ENCODE measurements around the gene PRR16. TPM values are rescaled to one million over a fixed set of nuclear protein-coding genes. Genes with fewer than 3 reads are reported as not detected.

The PRR16 gene
- total RNA-seq, 6 donors from 2014 or later, result 1.7 to 5.2 (median 3.7) TPM

DNA sequence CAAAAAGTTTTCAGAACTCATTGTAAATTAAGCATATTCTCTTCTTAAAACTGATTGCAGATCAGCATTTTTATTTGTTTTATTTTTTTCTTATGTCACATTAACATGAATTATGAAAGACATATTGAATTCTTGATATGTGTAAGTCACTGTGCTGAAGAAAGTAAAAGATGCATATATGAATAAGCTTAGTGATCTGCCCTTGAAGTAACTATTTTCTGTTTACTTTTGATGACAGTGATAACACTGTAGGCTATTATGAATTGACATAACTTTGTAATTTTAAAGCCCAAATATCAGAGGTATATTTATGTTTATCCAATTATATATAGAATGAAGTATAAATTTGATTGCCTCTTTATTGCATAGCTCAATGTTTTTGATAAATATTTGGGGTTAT is 8.8 kb downstream of the PRR16 start:
- no peaks in the 10 kb centered on the region for H3K4me1 ChIP-seq
- TF ChIP-seq, protein P1, sequence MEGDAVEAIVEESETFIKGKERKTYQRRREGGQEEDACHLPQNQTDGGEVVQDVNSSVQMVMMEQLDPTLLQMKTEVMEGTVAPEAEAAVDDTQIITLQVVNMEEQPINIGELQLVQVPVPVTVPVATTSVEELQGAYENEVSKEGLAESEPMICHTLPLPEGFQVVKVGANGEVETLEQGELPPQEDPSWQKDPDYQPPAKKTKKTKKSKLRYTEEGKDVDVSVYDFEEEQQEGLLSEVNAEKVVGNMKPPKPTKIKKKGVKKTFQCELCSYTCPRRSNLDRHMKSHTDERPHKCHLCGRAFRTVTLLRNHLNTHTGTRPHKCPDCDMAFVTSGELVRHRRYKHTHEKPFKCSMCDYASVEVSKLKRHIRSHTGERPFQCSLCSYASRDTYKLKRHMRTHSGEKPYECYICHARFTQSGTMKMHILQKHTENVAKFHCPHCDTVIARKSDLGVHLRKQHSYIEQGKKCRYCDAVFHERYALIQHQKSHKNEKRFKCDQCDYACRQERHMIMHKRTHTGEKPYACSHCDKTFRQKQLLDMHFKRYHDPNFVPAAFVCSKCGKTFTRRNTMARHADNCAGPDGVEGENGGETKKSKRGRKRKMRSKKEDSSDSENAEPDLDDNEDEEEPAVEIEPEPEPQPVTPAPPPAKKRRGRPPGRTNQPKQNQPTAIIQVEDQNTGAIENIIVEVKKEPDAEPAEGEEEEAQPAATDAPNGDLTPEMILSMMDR (IDR thresholded peaks at IDR 0.05), result no peak
- TF ChIP-seq POLR2AphosphoS5 (IDR thresholded peaks at IDR 0.05) (no peak), EP300 (IDR thresholded peaks at IDR 0.05) (no peak), POLR2A (IDR thresholded peaks at IDR 0.05) (no peak)
- DNase-seq (no peak), ATAC-seq (ENCODE audit: low FRiP score in 2 of 2) (no peak)
- H3K9me3 ChIP-seq, result no peaks in the 10 kb centered on the region
- H3K4me3 ChIP-seq, result no peak overlapping the region
- H3K27ac ChIP-seq, result no peak overlapping the region
- no peaks in the 10 kb centered on the region for H3K27me3 ChIP-seq
- no peaks in the 10 kb centered on the region for H3K36me3 ChIP-seq

GRCh38 chr5:120473332-120473731 is 9.2 kb downstream of the PRR16 start:
- no peaks in the 10 kb centered on the region for H3K36me3 ChIP-seq
- no peak overlapping the region for H3K4me3 ChIP-seq
- H3K27ac ChIP-seq, result no peak overlapping the region
- DNase-seq, result no peak
- H3K9me3 ChIP-seq, result no peaks in the 10 kb centered on the region
- no peak for TF ChIP-seq EP300 (IDR thresholded peaks at IDR 0.05)
- no peak for TF ChIP-seq POLR2AphosphoS5 (IDR thresholded peaks at IDR 0.05)
- TF ChIP-seq POLR2A (IDR thresholded peaks at IDR 0.05), result no peak
- TF ChIP-seq, protein P1 (IDR thresholded peaks at IDR 0.05), result no peak
- ATAC-seq (ENCODE audit: low FRiP score in 2 of 2), result no peak
- H3K4me1 ChIP-seq, result no peaks in the 10 kb centered on the region
- H3K27me3 ChIP-seq, result no peaks in the 10 kb centered on the region
- 70 to 74% methylated on average over 2 of the region's 2 CpGs for WGBS, 2 donors

DNA sequence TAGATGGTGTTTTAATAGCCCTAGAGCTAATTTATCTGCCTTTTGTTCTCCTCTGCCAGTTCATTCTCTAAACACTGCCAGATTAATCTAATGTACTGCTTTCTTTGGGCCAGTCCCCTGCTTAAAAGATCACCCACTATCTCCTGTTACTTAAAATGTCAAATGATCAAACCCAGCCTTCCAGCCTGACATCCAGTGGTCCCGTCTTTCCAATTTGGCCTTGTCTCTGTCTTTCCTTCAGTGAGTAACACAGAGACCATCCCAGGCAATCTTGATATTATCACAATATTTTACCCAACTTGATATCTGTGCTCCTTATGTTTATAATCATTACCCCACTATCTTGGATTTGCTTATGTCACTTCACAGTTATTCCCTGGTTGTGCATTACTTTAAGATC is 12.0 kb downstream of the PRR16 start:
- Histone ChIP-seq H3K4me1 (no peaks in the 10 kb centered on the region), H3K27me3 (no peaks in the 10 kb centered on the region), H3K4me3 (no peak overlapping the region), H3K27ac (no peak overlapping the region), H3K9me3 (no peaks in the 10 kb centered on the region), H3K36me3 (no peaks in the 10 kb centered on the region)
- ATAC-seq (ENCODE audit: low FRiP score in 2 of 2) (no peak), DNase-seq (no peak)
- TF ChIP-seq, protein P1 (IDR thresholded peaks at IDR 0.05), result no peak
- no peak for TF ChIP-seq EP300 (IDR thresholded peaks at IDR 0.05)
- TF ChIP-seq POLR2A (IDR thresholded peaks at IDR 0.05), result no peak
- TF ChIP-seq POLR2AphosphoS5 (IDR thresholded peaks at IDR 0.05), result no peak
- WGBS, 2 donors, result 55 to 67% methylated on average over 1 of the region's 1 CpG

DNA sequence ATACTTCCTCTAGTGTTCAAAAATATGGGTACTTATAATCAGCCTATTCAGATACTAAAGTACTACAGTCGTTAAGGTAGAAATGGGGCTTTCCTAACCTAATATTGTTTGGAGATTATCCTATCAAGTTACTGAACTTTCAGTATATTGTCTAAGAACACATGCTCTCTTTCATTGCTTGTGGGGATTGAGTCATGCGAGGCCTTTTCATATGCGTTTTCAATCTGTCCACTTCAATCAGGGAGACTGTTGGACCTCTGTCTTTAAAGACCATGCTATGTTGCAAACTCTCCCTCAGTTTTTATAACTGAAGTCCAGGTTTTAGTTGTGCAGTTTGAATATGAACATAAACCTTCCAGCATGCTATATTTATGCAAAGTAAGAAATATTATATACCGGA is 15.0 kb downstream of the PRR16 start:
- H3K9me3 ChIP-seq, result no peaks in the 10 kb centered on the region
- H3K4me3 ChIP-seq, result no peak overlapping the region
- no peaks in the 10 kb centered on the region for H3K4me1 ChIP-seq
- TF ChIP-seq, protein P1 (IDR thresholded peaks at IDR 0.05), result no peak
- TF ChIP-seq POLR2A (IDR thresholded peaks at IDR 0.05) (no peak), POLR2AphosphoS5 (IDR thresholded peaks at IDR 0.05) (no peak), EP300 (IDR thresholded peaks at IDR 0.05) (no peak)
- ATAC-seq (ENCODE audit: low FRiP score in 2 of 2) (no peak), DNase-seq (no peak)
- H3K27me3 ChIP-seq, result no peaks in the 10 kb centered on the region
- H3K27ac ChIP-seq, result no peak overlapping the region
- H3K36me3 ChIP-seq, result no peaks in the 10 kb centered on the region
- WGBS, 2 donors, result 83 to 88% methylated on average over 4 of the region's 4 CpGs

- Histone ChIP-seq H3K27me3 (no peaks in the 10 kb centered on the region), H3K27ac (no peak overlapping the region), H3K9me3 (no peaks in the 10 kb centered on the region), H3K4me3 (no peak overlapping the region), H3K36me3 (no peaks in the 10 kb centered on the region), H3K4me1 (no peaks in the 10 kb centered on the region)
- no peak for DNase-seq
- no peak for TF ChIP-seq POLR2A (IDR thresholded peaks at IDR 0.05)
- TF ChIP-seq, protein P1 (IDR thresholded peaks at IDR 0.05), result no peak
- no peak for TF ChIP-seq POLR2AphosphoS5 (IDR thresholded peaks at IDR 0.05)
- TF ChIP-seq EP300 (IDR thresholded peaks at IDR 0.05), result no peak
- 78 to 84% methylated on average over 5 of the region's 5 CpGs for WGBS, 2 donors
- ATAC-seq (ENCODE audit: low FRiP score in 2 of 2), result no peak
Measured at GRCh38 chr5:120499876-120500563, 35.9 kb downstream of the PRR16 start.
